HG03378 (cell line): Measurements from ENCODE around the gene TLE5.

Experiments used
- ATAC-seq: cut with Tn5 transposase; IDR thresholded peaks from one replicate; pipeline ENCODE4 v1.9.1; 2021; ENCODE audit warnings: mild to moderate bottlenecking, moderate library complexity; ENCODE audit not compliant: unreplicated experiment

TLE5 gene

GRCh38 chr19:3062165-3063105 is at the start of gene TLE5:
TSS of gene TLE5 (minus strand) at chr19:3062495. CDS start at chr19:3062200, 295 bp downstream.
- no peak for ATAC-seq

- ATAC-seq = no peak
Observed at GRCh38 chr19:3111586-3112247, 49.4 kb upstream of the TLE5 start.

GRCh38 chr19:3110126-3110825 is 48.0 kb upstream of the TLE5 start:
- ATAC-seq = no peak

GRCh38 chr19:3109491-3109890 is 47.2 kb upstream of the TLE5 start:
- no peak for ATAC-seq

- ATAC-seq = no peak
Observed at GRCh38 chr19:3108775-3109174, 46.5 kb upstream of the TLE5 start.

- no peak for ATAC-seq
Observed at GRCh38 chr19:3107658-3108057, 45.4 kb upstream of the TLE5 start.

GRCh38 chr19:3106509-3107141 is 44.3 kb upstream of the TLE5 start:
- ATAC-seq = no peak

- ATAC-seq = no peak
Observed at GRCh38 chr19:3105641-3106508, 43.6 kb upstream of the TLE5 start.

GRCh38 chr19:3104708-3104983 is 42.4 kb upstream of the TLE5 start:
- ATAC-seq = no peak

GRCh38 chr19:3102239-3103140 is 40.2 kb upstream of the TLE5 start:
- no peak for ATAC-seq

GRCh38 chr19:3100747-3101730 is 38.7 kb upstream of the TLE5 start:
- ATAC-seq = no peak

- ATAC-seq = no peak
Observed at GRCh38 chr19:3100331-3100730, 38.0 kb upstream of the TLE5 start.

GRCh38 chr19:3099347-3100145 is 37.3 kb upstream of the TLE5 start:
- ATAC-seq = no peak

GRCh38 chr19:3098515-3099346 is 36.4 kb upstream of the TLE5 start:
- no peak for ATAC-seq

GRCh38 chr19:3098141-3098514 is 35.8 kb upstream of the TLE5 start:
- no peak for ATAC-seq

GRCh38 chr19:3097442-3097871 is 35.2 kb upstream of the TLE5 start:
- ATAC-seq = no peak
